ENCODE data around the gene TBC1D14. TPM values are rescaled to one million over a fixed set of nuclear protein-coding genes. Genes with fewer than 3 reads are reported as not detected.

The TBC1D14 gene
- total and polyA plus RNA-seq, 10 donors: 13.7 to 114 (median 68.4) TPM

DNA sequence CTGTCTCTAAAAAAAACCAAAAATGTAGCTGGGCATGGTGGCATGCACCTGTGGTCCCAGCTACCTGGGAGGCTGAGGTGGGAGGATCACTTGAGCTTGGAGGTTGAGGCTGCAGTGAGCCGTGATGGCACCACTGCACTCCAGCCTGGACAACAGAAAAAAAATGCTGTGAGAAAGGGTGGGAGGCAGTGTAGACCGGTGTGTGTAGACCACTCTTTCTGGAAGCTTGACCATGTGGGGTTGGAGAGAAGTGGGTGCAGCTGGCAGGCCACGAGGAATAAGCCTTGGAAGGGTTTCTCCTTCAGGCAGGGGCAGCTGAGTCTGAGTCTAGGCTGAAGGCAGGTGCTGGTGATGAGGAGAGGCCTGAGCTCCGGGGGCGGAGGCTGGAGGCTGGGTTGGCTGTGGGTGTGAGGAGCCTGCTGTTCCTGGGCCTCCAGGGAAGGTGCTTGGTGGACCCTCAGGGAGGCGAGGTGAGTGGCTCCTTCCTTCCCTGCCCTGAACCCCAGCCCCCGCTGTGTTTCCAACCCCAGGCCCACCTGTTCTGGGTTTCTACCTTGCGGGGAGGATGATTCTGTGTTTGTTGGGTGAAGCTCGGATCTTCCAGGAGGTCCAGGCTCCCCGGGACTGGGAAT is 9.3 kb upstream of the TBC1D14 start:
- TF ChIP-seq POLR2A (IDR thresholded peaks at IDR 0.05): no peak
- TF ChIP-seq, protein P1, sequence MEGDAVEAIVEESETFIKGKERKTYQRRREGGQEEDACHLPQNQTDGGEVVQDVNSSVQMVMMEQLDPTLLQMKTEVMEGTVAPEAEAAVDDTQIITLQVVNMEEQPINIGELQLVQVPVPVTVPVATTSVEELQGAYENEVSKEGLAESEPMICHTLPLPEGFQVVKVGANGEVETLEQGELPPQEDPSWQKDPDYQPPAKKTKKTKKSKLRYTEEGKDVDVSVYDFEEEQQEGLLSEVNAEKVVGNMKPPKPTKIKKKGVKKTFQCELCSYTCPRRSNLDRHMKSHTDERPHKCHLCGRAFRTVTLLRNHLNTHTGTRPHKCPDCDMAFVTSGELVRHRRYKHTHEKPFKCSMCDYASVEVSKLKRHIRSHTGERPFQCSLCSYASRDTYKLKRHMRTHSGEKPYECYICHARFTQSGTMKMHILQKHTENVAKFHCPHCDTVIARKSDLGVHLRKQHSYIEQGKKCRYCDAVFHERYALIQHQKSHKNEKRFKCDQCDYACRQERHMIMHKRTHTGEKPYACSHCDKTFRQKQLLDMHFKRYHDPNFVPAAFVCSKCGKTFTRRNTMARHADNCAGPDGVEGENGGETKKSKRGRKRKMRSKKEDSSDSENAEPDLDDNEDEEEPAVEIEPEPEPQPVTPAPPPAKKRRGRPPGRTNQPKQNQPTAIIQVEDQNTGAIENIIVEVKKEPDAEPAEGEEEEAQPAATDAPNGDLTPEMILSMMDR (IDR thresholded peaks at IDR 0.05 in 8 of 11, conservative IDR thresholded peaks at IDR 0.05 in 3 of 11): no peak
- no peak for TF ChIP-seq POLR2AphosphoS5 (IDR thresholded peaks at IDR 0.05)
- Histone ChIP-seq H3K36me3 (no peaks in the 10 kb centered on the region), H3K27ac (peak overlapping the region in 6 of 8 donors; percentile 43 to 80 (median 64)), H3K4me1 (peaks cover 0 to 26% (median 12%) of the 10 kb centered on the region in 6 donors), H3K27me3 (replicated peaks in 1 of 7) (no peaks in the 10 kb centered on the region), H3K4me3 (no peak overlapping the region), H3K9me3 (no peaks in the 10 kb centered on the region)
- intact Hi-C loops (cut with DNase I; ENCODE audit: low total_unique reads): no loop called here
- 92 to 97% (median 96%) methylated on average over 10 of the region's 10 CpGs for WGBS, 5 donors
- peak; percentile 69 for DNase-seq

DNA sequence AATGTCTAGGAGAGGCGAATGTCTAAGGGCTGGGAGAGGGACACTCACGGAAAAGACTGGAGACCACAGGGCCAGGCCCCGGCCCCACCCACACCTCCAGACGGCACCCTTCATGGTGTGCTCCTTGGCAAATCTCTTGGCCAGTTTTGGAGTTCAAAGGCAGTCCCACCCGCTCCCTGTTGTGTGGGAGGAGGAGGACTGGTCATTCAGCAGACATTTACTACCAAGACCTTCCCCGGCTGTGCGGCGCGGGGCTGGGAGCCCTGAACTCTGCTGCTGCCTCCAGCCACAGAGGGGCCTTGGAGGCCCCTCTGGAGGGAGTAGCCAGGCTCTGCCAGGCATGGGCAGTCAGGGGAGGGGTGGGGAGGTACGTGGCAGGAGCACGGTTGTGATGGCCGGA is 8.7 kb upstream of the TBC1D14 start:
- TF ChIP-seq POLR2AphosphoS5 (IDR thresholded peaks at IDR 0.05) (no peak), POLR2A (IDR thresholded peaks at IDR 0.05) (no peak)
- TF ChIP-seq, protein P1 (IDR thresholded peaks at IDR 0.05 in 8 of 11, conservative IDR thresholded peaks at IDR 0.05 in 3 of 11): no peak
- Histone ChIP-seq H3K9me3 (no peaks in the 10 kb centered on the region), H3K4me1 (peaks cover 0 to 26% (median 12%) of the 10 kb centered on the region in 6 donors), H3K36me3 (no peaks in the 10 kb centered on the region), H3K27ac (no peak overlapping the region), H3K4me3 (no peak overlapping the region), H3K27me3 (replicated peaks in 1 of 7) (no peaks in the 10 kb centered on the region)
- intact Hi-C loops (cut with DNase I; ENCODE audit: low total_unique reads): no loop called here
- WGBS, 5 donors: 87 to 96% (median 93%) methylated on average over 12 of the region's 12 CpGs
- peak; percentile 75 for DNase-seq

DNA sequence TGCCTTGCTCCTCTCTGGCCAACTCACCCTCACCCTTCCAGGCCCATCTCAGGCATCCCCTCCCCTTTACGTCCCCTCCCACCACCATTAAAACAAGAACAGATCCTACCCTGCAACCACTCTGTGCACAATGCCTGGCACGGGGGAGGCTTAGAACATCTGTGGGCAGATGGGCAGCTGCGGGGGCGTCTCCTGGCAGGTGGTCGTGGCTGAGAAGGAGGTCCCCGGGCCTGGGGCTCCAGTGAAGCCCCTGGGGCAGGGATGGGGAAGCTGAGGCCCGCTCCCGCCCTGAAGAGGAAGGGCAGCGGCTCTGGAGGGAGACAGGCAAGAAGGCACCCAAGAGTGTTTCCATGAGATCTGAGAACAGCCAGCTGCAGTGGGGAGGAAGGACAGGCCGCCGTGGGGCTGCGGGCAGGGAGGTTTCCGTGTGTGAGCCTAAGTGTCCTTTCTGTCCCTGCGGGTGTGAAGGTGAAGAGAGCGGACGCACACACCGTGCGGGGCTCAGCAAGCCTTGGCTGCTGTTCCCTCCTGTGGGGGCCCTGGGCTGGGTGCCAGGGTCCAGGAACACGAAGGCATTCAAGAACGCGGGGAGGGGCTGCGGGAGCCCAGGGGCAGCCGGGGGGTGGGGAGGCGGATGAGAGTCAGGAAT is 7.8 kb upstream of the TBC1D14 start:
- Histone ChIP-seq H3K27me3 (replicated peaks in 1 of 7) (peaks cover 0 to 2% (median 0%) of the 10 kb centered on the region in 7 donors), H3K9me3 (no peaks in the 10 kb centered on the region), H3K4me3 (no peak overlapping the region), H3K4me1 (peaks cover 0 to 29% (median 12%) of the 10 kb centered on the region in 6 donors), H3K27ac (no peak overlapping the region), H3K36me3 (no peaks in the 10 kb centered on the region)
- peak; percentile 65 for DNase-seq
- intact Hi-C loops (cut with DNase I; ENCODE audit: low total_unique reads): no loop called here
- WGBS, 5 donors: 69 to 83% (median 71%) methylated on average over 23 to 24 of the region's 24 CpGs
- TF ChIP-seq POLR2A (IDR thresholded peaks at IDR 0.05) (no peak), POLR2AphosphoS5 (IDR thresholded peaks at IDR 0.05) (no peak)
- TF ChIP-seq, protein P1 (IDR thresholded peaks at IDR 0.05 in 8 of 11, conservative IDR thresholded peaks at IDR 0.05 in 3 of 11): no peak

DNA sequence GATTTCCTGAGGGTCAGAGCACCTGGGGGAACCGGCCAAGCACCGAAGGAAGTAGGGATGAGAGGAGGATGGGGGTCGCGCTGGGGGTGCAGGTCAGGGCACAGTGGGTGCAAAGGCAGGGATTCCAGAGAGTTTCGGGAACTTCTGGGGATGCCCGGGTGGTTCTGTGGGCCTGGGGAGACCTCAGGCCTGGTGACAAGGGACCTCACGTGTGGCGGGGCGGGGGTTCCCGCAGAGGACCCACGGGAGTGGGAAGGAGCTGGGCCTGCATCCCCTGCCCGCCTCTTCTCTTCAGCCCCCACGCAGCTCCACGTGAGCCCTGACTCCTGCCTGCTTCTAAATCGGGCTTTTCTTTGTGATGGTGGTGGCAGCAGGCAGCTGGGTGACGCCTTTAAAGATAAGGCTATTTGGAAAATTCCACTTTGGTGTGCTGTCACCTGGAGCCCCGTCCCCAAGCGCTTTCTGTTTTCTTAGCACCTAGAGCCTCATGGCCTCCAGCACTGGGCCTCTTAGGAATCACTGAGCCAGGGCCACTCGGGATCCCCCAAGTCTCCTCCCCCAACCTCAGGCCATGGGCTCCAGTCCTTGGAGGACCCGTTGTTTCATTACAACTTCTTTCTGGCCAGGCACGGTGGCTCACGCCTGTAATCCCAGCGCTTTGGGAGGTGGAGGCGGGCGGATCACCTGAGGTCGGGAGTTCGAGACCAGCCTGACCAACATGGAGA is 7.1 kb upstream of the TBC1D14 start:
- 77 to 91% (median 86%) methylated on average over 27 of the region's 27 CpGs for WGBS, 5 donors
- intact Hi-C loops (cut with DNase I; ENCODE audit: low total_unique reads): no loop called here
- no peak for TF ChIP-seq POLR2AphosphoS5 (IDR thresholded peaks at IDR 0.05)
- TF ChIP-seq POLR2A (IDR thresholded peaks at IDR 0.05): no peak
- TF ChIP-seq, protein P1 (IDR thresholded peaks at IDR 0.05 in 8 of 11, conservative IDR thresholded peaks at IDR 0.05 in 3 of 11): no peak
- H3K4me3 ChIP-seq: no peak overlapping the region
- no peaks in the 10 kb centered on the region for H3K9me3 ChIP-seq
- peaks cover 0 to 9% (median 0%) of the 10 kb centered on the region in 7 donors for H3K27me3 ChIP-seq (replicated peaks in 1 of 7)
- H3K4me1 ChIP-seq: peaks cover 1 to 35% (median 16%) of the 10 kb centered on the region in 6 donors
- no peak overlapping the region for H3K27ac ChIP-seq
- no peaks in the 10 kb centered on the region for H3K36me3 ChIP-seq
- peak; percentile 64 for DNase-seq

All from spleen (tissue), 11 donors.